GM15510 (cell line): Measurements from ENCODE around the gene ADAM8.

Source experiments
- POLR2A ChIP-seq: IDR thresholded peaks from 3 replicates; pipeline ENCODE4 v1.6.1; 2011; ENCODE audit warnings: borderline replicate concordance; ENCODE audit not compliant: insufficient read length; ENCODE audit errors: extremely low read depth

ADAM8 gene

GRCh38 chr10:133238466-133238804 is 38.2 kb downstream of the ADAM8 start:
- no peak for TF ChIP-seq POLR2A

- no peak for TF ChIP-seq POLR2A
Observed at GRCh38 chr10:133237588-133238465, 38.8 kb downstream of the ADAM8 start, which contains the start of gene VENTX. Gene VENTX (plus strand): TSS chr10:133237855. CDS start chr10:133237915, 60 bp downstream.

- TF ChIP-seq POLR2A = no peak
Observed at GRCh38 chr10:133237241-133237587, 39.5 kb downstream of the ADAM8 start.

- TF ChIP-seq POLR2A = no peak
Observed at GRCh38 chr10:133236401-133237240, 40.0 kb downstream of the ADAM8 start.

GRCh38 chr10:133235932-133236331 is 40.7 kb downstream of the ADAM8 start:
- TF ChIP-seq POLR2A = no peak

- no peak for TF ChIP-seq POLR2A
Observed at GRCh38 chr10:133235265-133235855, 41.3 kb downstream of the ADAM8 start.

GRCh38 chr10:133231946-133232574 is 44.6 kb downstream of the ADAM8 start:
- TF ChIP-seq POLR2A = no peak

- no peak for TF ChIP-seq POLR2A
Observed at GRCh38 chr10:133231244-133231945, 45.3 kb downstream of the ADAM8 start.

- no peak for TF ChIP-seq POLR2A
Observed at GRCh38 chr10:133230387-133231195, 46.1 kb downstream of the ADAM8 start.

- no peak for TF ChIP-seq POLR2A
Observed at GRCh38 chr10:133230044-133230361, 46.7 kb downstream of the ADAM8 start, which contains the start of gene UTF1. Gene UTF1 (plus strand): TSS chr10:133230217. CDS start chr10:133230289, 72 bp downstream.

GRCh38 chr10:133229265-133230043 is 47.2 kb downstream of the ADAM8 start:
- no peak for TF ChIP-seq POLR2A

- TF ChIP-seq POLR2A = no peak
Observed at GRCh38 chr10:133227256-133227655, 49.4 kb downstream of the ADAM8 start.

- TF ChIP-seq POLR2A = no peak
Observed at GRCh38 chr10:133226251-133226808, 50.3 kb downstream of the ADAM8 start.

GRCh38 chr10:133225707-133226191 is 50.9 kb downstream of the ADAM8 start:
- TF ChIP-seq POLR2A = no peak
